Measurements from ENCODE around the gene UCK1. TPM values are rescaled to one million over a fixed set of nuclear protein-coding genes. Genes with fewer than 3 reads are reported as not detected.

Gene UCK1
- total and polyA plus RNA-seq, 10 of the 15 experiments (the other 5 are each of a cell fraction or from before 2014, with no cell fraction given), result 0.31 to 27.0 (median 18.7) TPM

DNA sequence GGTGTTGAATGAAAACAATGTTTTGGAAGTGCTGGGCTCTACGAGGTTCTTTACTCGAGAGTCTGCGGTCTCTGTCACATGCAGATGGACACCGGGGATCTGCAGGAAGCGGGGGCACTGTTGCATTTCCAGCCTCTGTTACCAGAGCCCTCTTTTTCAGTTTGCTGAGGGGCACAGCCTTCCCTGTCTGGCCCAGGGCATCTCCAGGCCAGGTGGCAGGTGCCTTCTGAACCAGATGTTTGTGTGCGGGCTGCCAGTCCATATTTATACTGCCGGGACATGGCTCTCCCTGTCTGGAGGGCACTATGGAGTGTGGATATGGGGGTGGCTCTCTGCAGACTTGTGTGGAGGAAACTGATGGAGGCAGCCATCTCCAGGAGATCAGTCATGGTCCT lies 47.0 kb downstream of the UCK1 start:
- 96% methylated on average over 7 of the region's 7 CpGs for WGBS (ENCODE audit: insufficient coverage, insufficient replicate concordance, low lambda C conversion rate, missing lambda C conversion rate)
- ChIA-PET RAD21 (ENCODE audit: unreplicated experiment) (no interaction called here), SMC1A (ENCODE audit: uncharacterized antibody, unreplicated experiment) (no interaction called here), POLR2A (no interaction called here), CTCF (no interaction called here)
- H3K4me2 ChIP-seq (ENCODE audit: control insufficient read depth, insufficient read depth), result no peak overlapping the region
- no peaks in the 10 kb centered on the region for H3K9me3 ChIP-seq (replicated peaks; ENCODE audit: control insufficient read depth, insufficient read depth, low read length)
- ATAC-seq (no peak), DNase-seq (ENCODE audit: low read depth, low spot score) (no peak), FAIRE-seq (no peak)
- TF ChIP-seq MXI1 (IDR thresholded peaks at IDR 0.05; ENCODE audit: low read depth, low read length) (no peak), RAD51 (IDR thresholded peaks at IDR 0.05) (no peak), HDAC6 (IDR thresholded peaks at IDR 0.05; ENCODE audit: unreplicated experiment) (no peak), RB1 (IDR thresholded peaks at IDR 0.05; ENCODE audit: borderline replicate concordance) (no peak), POU2F2 (IDR thresholded peaks at IDR 0.05; ENCODE audit: borderline replicate concordance, low read depth, low read length) (no peak), TCF12 (IDR thresholded peaks at IDR 0.05; ENCODE audit: low read depth, low read length) (no peak), TBL1XR1 (IDR thresholded peaks at IDR 0.05; ENCODE audit: low read depth, low read length) (no peak), SREBF1 (IDR thresholded peaks at IDR 0.05; ENCODE audit: low read length) (no peak), ZNF207 (IDR thresholded peaks at IDR 0.05; ENCODE audit: borderline replicate concordance) (no peak), FOXM1 (IDR thresholded peaks at IDR 0.05; ENCODE audit: low read depth, low read length) (no peak), KDM1A (IDR thresholded peaks at IDR 0.05; ENCODE audit: borderline replicate concordance) (no peak)
- TF ChIP-seq, protein P1, sequence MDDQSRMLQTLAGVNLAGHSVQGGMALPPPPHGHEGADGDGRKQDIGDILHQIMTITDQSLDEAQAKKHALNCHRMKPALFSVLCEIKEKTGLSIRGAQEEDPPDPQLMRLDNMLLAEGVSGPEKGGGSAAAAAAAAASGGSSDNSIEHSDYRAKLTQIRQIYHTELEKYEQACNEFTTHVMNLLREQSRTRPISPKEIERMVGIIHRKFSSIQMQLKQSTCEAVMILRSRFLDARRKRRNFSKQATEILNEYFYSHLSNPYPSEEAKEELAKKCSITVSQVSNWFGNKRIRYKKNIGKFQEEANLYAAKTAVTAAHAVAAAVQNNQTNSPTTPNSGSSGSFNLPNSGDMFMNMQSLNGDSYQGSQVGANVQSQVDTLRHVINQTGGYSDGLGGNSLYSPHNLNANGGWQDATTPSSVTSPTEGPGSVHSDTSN (IDR thresholded peaks at IDR 0.05; ENCODE audit: insufficient replicate concordance, low read depth, low read length), result no peak
- no peak overlapping the region for H2AFZ ChIP-seq (ENCODE audit: control insufficient read depth, low read depth, low read length)
- H3K27me3 ChIP-seq (replicated peaks in 1 of 2; ENCODE audit: control insufficient read depth in 2 of 2, insufficient read depth in 2 of 2, low read length in 1 of 2), result no peaks in the 10 kb centered on the region
- no peaks in the 10 kb centered on the region for H3K79me2 ChIP-seq (ENCODE audit: control insufficient read depth, insufficient read depth, low read length)
- no peaks in the 10 kb centered on the region for H4K20me1 ChIP-seq (ENCODE audit: control insufficient read depth, insufficient read depth)
- H3K9ac ChIP-seq (ENCODE audit: control insufficient read depth, insufficient read depth, low read length), result no peak overlapping the region
- H3K27ac ChIP-seq (ENCODE audit: control insufficient read depth, insufficient read depth), result no peak overlapping the region
- no peaks in the 10 kb centered on the region for H3K4me1 ChIP-seq (ENCODE audit: control insufficient read depth, insufficient read depth, low read length)
- in situ Hi-C loops (cut with MboI), result no loop called here
- no TSS peak for BruUV-seq (replicated peaks)
- no peak overlapping the region for H3K4me3 ChIP-seq
- H3K36me3 ChIP-seq (ENCODE audit: control insufficient read depth in 2 of 2, insufficient read depth in 2 of 2, low read length in 1 of 2), result peaks cover 63 to 69% of the 10 kb centered on the region in 2 experiments
- intact Hi-C loops (cut with micrococcal nuclease; ENCODE audit: unreplicated experiment), result no loop called here
